ENCODE data around the gene C2CD3.

C2CD3 gene

GRCh38 chr11:73980001-73980961 is 190.5 kb downstream of the C2CD3 start:
- peak; percentile 51 for DNase-seq (ENCODE audit: low read depth)

GRCh38 chr11:73978576-73979086 is 192.2 kb downstream of the C2CD3 start:
- no peak for DNase-seq (ENCODE audit: low read depth)

GRCh38 chr11:73977856-73978519 is 192.8 kb downstream of the C2CD3 start:
- DNase-seq (ENCODE audit: low read depth), result no peak

- DNase-seq (ENCODE audit: low read depth), result no peak
Observed at GRCh38 chr11:73976451-73977151, 194.2 kb downstream of the C2CD3 start.

GRCh38 chr11:73975479-73975757 is 195.4 kb downstream of the C2CD3 start:
- no peak for DNase-seq (ENCODE audit: low read depth)

GRCh38 chr11:73974604-73975478 is 196.0 kb downstream of the C2CD3 start:
- DNase-seq (ENCODE audit: low read depth), result no peak

GRCh38 chr11:73972620-73973449 is 198.0 kb downstream of the C2CD3 start:
- DNase-seq (ENCODE audit: low read depth), result no peak

- no peak for DNase-seq (ENCODE audit: low read depth)
Observed at GRCh38 chr11:73972187-73972586, 198.6 kb downstream of the C2CD3 start.

- no peak for DNase-seq (ENCODE audit: low read depth)
Observed at GRCh38 chr11:73971175-73971719, 199.6 kb downstream of the C2CD3 start.

GRCh38 chr11:73969991-73970800 is 200.6 kb downstream of the C2CD3 start:
- no peak for DNase-seq (ENCODE audit: low read depth)

- DNase-seq (ENCODE audit: low read depth), result no peak
Observed at GRCh38 chr11:73969091-73969490, 201.7 kb downstream of the C2CD3 start.

GRCh38 chr11:73968356-73968966 is 202.3 kb downstream of the C2CD3 start:
- DNase-seq (ENCODE audit: low read depth), result no peak

- DNase-seq (ENCODE audit: low read depth), result no peak
Observed at GRCh38 chr11:73965764-73966121, 205.1 kb downstream of the C2CD3 start.

- DNase-seq (ENCODE audit: low read depth), result no peak
Observed at GRCh38 chr11:73965076-73965763, 205.6 kb downstream of the C2CD3 start.

- no peak for DNase-seq (ENCODE audit: low read depth)
Observed at GRCh38 chr11:73963861-73964260, 206.9 kb downstream of the C2CD3 start.
